HG02623 (cell line): Measurements from ENCODE around the gene FAM3A.
"Not testable (repeated sequence)": the region's sequence is repeated elsewhere in the genome, so short reads cannot be mapped to it uniquely, and the experiment has no call there.

ENCODE experiments used
- ATAC-seq: cut with Tn5 transposase; IDR thresholded peaks from one replicate; pipeline ENCODE4 v1.9.1; 2021; ENCODE audit warnings: moderate library complexity; ENCODE audit not compliant: unreplicated experiment

FAM3A gene

DNA sequence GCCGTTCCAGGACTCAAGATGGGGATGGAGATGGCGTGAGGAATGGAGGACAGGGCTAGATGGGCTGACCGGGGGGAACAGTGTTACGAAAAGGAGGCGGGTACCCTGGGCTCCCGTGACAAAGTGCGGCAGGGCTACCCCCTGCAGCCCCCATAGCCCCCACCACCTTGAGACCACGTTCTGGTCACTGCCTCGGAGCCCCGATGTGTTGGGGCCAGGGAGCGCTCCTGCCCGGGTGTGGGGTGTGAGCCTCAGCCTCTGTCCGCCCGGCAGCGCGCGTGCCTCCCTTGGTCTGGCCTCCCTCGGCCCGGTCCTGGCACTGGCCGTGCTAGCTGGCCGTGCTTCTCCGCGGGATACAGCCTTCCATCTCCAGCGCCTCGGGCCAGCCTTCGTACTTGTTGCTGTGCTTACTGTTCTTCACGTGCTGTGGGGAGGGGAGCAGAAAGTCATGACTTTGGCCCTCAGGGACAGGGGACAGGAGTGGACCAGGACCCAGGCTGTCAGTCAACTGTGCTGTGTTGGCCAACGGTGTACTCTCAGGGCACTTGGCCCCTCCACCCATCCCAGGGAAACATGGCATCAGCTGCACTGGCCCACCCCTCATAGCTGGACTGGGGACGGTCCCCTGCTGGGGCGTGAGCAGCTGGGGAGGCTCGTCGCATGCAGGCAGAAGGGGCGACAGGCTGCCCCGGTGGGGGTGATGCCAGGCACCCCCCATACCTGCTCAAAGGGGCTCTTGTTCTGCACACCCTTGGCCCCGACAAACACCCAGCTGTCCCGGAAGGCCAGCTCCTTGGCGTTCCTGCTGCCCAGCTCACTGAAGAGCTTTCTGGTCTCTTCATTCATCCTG is 9.3 kb downstream of the FAM3A start:
- ATAC-seq, result no peak

DNA sequence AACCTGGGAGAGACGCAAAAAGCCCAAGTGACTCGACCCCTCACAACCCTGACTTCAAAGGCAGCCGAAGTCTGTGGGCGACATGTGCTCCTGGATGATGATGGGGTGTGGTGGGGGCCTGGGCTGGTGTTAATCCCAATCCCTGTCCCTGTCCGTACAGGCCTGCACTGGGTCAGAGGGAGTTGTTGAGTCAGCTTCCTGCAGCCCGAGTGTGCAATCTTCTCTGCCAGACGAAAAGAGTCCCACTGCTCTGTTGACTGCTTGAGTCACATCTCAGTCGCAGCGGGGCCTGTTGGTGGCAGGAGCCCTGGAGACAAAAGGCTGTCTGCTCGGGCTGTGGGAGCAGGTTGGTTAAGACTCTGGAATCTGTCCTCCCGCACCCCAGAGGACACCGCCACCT is 10.3 kb downstream of the FAM3A start:
- no peak for ATAC-seq

DNA sequence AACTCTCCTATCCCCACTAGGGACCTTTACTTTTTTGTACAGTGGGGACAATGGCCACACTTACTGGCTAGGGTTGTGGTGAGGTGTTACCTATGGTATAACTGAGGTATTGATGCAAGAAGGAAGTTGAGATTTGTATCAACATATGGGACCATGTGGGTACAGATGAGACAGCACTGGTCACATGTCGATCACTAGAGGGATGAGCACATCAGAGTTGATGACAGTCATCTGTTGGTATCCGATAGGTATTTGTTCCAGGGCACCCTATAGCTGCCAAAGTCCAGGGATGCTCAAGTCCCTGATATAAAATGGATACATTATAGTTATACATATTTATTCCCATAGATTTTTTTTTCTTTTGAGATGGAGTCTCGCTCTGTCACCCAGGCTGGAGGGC is 13.0 kb downstream of the FAM3A start:
- no peak for ATAC-seq

DNA sequence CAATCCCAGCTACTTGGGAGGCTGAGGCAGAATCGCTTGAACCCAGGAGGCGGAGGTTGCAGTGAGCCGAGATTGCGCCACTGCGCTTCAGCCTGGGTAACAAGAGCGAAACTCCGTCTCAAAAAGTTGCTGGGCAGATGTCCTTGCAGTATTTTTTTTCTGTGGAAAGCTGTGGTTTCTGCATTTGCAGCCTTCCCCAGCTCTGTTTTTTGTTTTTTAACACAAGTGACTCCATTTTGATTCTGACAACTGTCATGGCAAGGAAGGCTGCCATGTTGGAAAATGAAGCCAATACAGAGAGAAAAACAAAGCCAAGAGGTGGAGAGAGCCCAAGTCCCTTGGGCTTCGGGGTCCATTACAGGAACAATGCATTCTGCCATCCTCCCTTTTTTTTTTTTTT is 13.9 kb downstream of the FAM3A start:
- no peak for ATAC-seq

DNA sequence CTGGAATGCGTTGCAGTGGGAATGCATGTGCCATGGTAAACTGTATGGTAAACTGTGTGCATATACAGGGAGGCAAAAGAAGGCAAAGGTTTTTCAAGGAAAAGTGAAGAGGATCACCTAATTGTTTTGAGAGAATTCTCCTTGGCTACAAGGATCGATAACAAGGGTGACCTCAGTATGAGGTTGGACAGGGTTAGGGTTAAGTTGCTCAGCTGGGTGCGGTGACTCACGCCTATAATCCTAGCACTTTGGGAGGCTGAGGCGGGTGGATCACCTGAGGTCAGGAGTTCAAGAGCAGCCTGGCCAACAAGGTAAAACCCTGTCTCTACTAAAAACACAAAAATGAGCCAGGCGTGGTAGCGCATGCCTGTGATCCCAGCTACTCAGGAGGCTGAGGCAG is 14.6 kb downstream of the FAM3A start:
- not testable (repeated sequence) for ATAC-seq

DNA sequence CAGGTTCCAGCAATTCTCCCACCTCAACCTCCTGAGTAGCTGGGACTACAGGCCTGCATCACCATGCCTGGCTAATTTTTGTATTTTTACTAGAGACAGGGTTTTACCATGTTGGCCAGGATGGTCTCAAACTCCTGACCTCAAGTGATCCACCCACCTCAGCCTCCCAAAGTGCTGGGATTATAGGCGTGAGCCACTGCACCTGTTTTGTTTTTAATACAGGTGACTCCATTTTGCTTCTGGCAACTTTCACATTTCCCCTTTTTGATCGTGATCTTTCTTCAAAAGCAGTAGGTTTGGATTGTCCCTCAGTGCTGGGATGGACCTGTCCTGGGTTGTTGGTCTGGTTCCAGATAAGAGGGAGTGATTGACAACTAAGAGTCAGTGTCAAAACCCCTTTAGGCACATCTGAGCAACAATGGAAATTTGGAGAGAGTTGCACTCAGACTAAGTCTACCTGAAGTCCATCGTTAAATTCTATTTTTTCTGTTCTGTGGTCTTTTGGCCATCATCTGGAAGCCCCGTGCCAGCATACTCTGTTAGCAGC is 19.4 kb downstream of the FAM3A start:
- not testable (repeated sequence) for ATAC-seq

DNA sequence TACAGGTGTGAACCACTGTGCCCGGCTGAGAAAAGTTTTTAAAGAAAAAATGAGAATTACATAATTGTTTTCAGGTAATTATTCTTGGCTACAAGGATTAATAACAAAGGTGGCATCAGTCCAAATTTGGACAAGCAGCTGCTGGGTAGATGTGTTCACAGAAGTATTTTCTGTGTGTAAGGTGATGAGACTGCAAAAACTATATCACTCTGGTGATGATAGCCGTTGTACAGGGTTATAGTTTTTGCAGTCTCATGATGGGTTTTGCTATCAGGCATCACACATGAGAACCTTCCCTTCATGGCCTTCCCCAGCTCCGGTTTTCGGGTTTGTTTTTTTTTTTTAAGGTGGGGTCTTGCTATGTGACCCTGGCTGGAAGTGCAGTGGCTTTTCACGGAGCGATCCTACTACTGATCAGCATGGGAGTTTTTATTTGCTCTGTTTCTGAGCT is 20.5 kb downstream of the FAM3A start:
- no peak for ATAC-seq

DNA sequence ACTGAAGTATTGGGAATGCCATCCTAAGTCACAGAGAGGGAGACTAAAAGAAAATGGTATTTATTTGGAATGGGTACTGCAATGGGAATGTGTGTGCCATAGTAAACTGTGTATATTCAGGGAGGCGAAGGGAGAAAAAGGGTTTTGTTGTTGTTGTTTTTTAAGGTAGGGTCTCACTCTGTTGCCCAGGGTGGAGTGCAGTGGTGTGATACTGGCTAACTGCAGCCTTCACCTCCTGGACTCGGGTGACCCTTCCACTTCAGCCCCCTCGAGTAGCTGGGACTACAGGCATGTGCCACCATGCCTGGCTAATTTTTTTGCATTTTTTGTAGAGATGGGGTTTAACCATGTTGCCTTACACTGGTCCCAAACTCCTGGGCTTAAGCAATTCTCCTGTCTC is 21.3 kb downstream of the FAM3A start:
- ATAC-seq, result no peak

DNA sequence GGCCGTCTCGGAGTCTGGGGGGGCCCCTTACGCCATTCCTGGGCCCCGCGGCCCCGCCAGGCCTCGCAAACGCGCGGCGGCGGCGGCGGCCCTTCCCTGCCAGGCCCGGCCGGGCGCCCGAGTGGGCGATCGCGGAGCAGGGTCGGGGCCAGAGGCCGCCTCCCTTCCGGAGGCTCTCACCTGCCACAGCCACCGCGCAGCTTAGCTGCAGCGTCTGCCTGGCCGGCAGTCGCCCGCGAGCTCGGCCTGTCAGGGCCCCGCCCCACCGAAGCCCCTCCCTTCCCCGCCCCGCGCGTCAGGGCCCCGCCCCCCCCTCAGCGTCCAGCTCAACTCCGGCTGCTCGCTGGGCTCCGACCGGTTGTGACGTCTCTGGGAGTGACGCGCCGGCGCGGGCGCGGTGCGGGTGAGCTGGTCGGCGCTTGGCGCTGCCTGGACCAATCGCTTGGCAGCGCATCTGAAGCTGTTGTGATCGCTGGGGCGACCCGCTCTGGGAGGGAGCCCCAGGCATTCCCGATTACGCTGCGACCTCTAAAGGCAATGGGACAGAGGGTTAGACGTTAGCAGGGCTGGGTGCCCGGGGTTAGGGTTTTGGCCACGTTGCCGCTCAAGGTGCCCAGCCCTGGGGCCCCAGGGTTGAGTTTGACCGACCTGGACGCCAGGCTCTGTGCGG is 25.5 kb downstream of the FAM3A start, which contains the start of gene SLC10A3:
SLC10A3 (minus strand) TSS at position 216 of the 670 bp plus-strand sequence. CDS start 1,689 bp downstream, outside the sequence.
- ATAC-seq, result peak; percentile 67

DNA sequence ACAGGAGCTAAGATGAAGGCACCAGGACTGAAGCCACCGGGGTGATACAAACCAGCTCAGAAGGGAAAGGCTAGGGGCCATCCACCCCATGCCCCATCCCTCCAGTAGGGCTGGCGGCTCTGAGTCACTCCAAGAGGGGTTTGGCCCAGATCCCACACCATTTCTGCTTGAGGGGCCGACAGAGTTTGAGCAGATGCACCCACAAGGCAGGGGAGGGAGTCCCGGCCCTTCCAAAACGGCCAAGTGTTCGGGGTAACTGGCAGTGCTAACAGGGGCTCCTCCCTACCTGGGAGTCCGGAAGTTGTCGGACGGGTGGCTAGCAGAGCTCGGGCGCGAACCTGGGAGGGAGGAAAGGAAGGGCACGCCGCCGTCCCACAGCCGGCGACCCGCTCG is 26.0 kb downstream of the FAM3A start:
- peak; percentile 19 for ATAC-seq

DNA sequence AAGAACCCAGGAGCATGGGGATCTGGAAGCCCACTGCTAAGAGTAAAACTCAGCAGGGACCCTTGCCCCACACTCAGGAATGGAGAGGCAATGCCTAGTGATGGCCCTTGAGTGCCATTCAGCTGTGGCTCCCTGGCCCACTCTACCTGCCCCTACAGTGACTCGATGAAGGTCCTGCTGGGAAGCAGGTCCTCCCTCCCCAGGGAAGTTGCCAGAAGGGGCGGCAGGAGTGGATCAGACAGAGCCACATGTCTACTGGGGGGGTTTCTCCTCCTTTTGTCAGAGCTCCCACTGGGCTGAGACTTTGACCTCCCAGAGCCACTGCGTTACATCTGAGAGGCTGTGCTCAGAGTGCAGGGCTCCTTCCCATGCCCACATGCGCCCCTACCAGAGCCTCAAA is 26.9 kb downstream of the FAM3A start:
- no peak for ATAC-seq

DNA sequence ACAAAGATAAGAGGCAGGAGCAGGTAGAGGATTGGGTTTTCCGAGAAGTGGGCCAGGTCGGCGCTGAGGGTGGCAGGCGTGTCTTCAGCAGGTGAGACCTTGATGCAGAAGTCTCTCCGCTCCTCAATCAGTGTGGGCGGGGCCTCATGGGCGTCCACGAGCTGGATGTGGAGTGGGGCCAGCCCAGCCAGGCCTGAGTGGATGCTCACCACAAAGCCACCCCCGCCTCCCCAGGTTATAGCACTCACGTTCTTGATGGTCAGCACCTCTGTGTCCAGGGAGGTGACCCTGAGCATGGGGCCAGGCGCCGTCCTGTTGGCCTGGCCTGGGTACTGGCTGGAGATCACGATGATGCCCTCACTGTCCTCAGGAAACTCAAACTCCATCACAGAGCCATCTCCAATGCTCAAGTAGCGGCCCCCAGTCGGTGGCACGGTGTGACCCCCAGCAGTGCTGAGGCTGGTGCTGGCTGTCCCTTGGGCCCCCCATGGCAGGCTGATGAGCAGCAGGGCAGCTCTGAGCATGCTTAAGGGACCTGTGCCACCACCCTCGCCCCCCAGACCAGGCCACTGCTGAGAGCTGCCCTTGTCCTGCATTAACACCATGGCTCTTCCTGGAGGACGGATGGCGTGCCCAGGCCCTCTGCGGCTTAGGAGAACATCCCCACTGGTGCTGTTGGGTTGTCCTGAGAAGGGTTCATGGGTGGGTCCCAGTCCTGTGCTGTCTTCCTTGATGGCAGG is 27.5 kb downstream of the FAM3A start:
- no peak for ATAC-seq

DNA sequence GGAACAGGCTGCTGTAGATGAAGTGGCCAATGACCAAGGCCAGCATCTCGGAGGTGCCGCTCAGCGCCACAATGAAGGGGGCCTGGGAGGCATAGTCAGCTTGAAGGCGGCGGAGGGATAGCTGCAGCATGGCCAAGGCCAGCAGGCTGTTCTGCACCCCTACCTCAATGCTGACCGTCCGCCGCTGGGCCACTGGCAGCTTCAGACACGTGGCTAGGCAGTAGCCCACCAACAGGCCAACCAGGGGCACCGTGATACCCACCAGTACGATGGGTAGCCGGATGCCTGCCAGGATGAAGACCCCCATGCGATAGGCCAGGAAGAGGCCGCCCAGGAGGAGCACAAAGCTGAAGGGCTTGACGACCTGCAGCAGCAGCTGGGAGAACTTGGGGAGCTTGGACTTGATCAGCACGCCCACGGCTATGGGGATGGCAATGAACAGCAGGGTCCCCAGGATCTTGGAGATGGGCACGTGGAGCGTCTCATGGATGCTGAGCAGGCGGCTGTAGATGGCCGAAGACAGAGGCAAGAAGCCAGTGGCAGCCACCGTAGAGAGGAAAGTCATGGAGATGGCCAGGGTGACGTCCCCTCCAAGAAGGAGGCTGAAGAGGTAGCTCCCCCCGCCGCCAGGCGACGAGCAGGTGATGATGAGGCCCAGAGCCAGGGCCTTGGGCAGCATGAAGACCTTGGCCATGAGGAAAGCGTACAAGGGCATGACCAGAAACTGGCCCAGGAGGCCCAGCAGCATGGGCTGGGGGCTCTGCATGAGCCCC is 28.3 kb downstream of the FAM3A start:
- no peak for ATAC-seq

DNA sequence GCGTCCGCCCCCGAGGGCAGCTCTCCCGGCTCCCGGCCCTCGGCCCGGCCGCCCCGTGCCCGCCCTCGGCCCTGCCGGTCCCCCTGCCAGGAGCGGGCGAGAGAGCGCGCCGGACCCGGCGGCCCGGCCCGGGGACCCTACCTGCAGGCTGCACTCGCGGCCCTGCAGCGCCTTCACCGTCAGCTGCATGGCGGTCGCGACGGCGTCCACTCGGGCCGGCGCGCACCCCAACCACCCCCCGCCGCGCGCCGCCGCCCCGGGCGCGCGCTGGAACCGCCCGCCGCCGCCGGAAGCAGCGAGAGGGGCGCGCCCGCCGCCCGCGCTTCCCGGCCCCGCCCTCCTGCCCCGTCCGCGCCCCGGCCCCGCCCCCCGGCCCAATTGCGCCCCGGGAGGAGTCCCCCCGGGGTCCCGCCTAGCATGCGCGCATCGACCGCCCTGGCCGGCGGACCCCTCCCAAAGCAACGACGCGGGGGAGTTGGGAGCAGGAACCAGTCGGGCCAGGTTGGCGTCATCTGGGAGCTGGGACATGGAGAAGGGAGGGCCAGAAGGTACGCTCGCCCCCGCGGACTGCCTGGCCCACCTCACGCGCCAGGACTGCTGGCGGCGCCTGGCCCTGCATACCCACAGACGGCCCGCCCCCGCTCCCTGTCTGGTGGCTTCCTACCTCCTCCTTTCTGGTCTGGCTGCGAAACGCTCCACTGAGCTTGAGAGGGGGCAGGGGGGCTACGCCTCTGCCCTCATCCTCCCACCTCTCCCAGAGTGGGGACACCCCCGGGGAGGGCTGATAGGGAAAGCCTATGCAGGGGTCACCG is 29.4 kb downstream of the FAM3A start, which contains the start of gene UBL4A:
UBL4A (minus strand) TSS at position 220 of the 812 bp plus-strand sequence; CDS start at position 189, 31 bp downstream.
- ATAC-seq, result no peak

DNA sequence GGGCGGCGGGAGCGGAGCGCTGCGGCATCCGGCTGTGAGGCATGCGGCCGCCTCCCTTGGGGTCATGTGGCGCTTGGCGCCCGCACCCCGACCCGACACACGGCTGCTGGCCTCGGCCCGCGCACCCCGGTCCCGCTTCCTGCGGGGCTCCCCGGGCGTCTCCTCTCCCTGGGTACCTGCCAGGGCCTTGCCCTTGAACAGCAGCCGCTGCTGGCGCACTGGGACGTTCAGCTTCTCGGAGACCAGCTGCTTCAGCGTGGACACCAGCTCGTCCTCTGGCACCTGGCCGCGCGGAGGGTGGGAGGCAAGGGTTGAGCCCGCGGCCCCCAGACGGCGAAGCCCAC is 30.0 kb downstream of the FAM3A start:
- no peak for ATAC-seq

DNA sequence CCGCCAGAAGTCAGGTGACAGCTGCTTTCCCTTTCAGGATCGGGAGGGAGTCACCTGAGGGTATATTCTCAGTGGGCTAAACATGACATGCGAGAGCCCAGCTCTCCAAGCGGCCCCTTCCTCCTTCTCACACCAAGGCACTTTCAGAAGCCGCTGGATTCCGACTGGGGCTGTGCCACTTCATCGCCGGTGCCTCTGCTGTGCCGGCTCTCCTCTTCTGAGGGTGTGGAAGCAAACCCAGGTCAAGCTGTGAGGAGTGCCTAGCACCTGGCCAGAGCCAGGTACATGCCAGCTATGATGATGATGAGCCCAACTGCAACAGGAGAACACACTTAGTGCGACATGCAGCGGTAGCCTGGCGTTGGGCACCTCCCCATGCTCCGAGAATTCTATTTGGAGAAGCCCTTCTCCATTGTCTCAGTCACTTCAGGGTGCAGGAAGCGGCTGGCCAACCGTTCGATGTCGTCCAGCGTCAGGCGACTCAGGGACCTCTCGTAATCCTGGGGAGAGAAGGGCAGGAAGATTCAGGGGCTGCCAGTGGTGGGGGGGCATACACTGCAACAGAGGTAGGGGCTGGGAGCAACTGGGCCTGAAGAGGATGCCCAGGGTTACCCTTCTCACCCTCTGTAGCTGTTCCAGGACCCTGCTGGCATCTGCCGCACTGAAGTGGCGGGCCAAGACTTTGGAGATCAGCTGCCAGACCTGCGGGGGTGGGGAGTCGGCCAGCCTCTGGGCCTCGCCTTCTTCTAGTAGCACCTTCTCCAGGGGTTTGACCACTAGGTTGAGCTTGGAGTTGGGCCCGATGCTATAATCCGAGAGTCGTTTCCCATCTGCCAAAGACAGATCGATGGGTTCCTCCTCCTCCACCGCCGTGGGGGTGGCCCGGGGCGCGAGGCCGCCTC is 30.6 kb downstream of the FAM3A start:
- no peak for ATAC-seq

DNA sequence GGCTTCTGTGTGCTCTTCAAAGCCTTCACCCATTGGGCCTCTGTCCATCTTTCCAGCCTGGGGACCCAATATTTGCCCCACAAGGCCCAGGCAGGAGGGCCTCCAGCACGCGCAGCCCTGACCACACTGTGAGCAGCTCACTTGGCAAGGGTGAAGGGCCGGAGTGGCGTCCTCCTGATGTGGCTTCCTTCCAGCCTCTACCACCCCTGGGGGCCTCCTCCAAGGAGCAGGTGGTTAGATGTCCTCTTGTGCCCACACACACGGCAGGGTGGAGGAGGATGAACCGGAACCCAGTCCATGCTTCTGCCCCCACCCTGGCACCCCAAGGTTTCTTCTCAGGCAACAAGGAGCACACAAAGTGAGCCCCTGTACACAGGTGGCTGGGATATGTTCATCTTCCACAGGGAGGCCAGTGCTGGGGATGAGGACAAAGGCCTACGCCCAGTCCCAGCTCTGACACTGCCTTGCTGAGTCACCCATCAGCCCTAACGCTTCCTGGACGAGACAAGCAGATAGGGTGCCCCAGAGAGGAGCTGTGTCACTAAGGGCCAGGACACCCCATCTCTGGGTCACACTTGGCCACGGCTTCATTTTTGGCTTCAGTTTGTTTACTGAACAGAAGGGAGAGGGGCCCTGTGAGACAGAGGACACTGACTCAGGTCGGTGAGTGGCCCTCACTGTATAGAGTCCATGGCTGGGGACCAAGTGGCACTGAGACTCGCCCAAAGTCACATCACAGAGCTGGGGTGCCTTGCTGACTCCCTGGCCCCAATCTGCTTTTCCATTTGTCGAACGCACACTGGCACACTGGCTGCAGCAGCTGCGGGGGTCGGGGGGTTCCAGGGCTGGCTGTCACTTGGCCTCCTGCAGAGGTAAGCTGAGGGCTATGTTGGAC is 31.5 kb downstream of the FAM3A start:
- ATAC-seq, result no peak

DNA sequence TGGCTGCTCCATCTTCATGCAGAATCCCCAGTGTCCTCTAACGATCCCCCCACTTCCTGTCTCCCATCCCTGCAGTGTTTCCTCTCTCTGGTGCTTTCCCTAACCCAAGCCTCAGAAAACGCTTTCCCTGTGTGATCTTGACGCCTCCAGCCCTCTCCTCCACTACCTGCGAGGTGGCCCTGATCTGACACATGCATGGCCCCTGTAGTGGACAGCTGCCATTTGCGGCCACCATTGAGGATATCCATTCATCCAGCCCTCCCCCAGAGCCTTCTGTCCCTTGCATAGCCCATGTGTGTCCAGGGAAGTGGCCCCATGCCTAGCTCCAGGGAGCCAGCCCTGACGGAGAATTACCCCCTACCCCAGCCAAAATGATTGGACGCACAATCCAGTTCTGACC is 32.7 kb downstream of the FAM3A start:
- ATAC-seq, result no peak
